Effector memory CD4-positive, alpha-beta T cell (primary cell): ENCODE data around the gene KIF23.
A peak's percentile ranks its signal among the peaks of the same experiment; 100 is the strongest.

Experiments used
- DNase-seq, 3 donors: peaks; one replicate each; pipeline ENCODE4 v3.0.0-alpha.2; 2020
- H3K27ac ChIP-seq: 2 replicates; pipeline ENCODE4 v1.7.0; 2013; ENCODE audit warnings: mild to moderate bottlenecking, low read length, moderate library complexity; ENCODE audit not compliant: insufficient read depth, poor library complexity, severe bottlenecking
- H3K27me3 ChIP-seq: replicated peaks from 2 replicates; pipeline ENCODE4 v1.7.0; 2013; ENCODE audit warnings: mild to moderate bottlenecking, low read length; ENCODE audit not compliant: insufficient read depth, control insufficient read depth, poor library complexity, severe bottlenecking
- H3K36me3 ChIP-seq: 2 replicates; pipeline ENCODE4 v1.7.0; 2013; ENCODE audit warnings: mild to moderate bottlenecking, low read length, moderate library complexity; ENCODE audit not compliant: control insufficient read depth, insufficient read depth
- H3K4me1 ChIP-seq: 2 replicates; pipeline ENCODE4 v1.7.0; 2013; ENCODE audit warnings: low read length, mild to moderate bottlenecking; ENCODE audit not compliant: control insufficient read depth, insufficient read depth, poor library complexity, severe bottlenecking
- H3K4me3 ChIP-seq: 2 replicates; pipeline ENCODE4 v1.7.0; 2013; ENCODE audit warnings: low read length, low read depth, mild to moderate bottlenecking; ENCODE audit not compliant: insufficient read depth, poor library complexity, severe bottlenecking
- H3K9me3 ChIP-seq: 2 replicates; pipeline ENCODE4 v1.7.0; 2013; ENCODE audit warnings: mild to moderate bottlenecking, low read length, moderate library complexity; ENCODE audit not compliant: control insufficient read depth

The KIF23 gene

DNA sequence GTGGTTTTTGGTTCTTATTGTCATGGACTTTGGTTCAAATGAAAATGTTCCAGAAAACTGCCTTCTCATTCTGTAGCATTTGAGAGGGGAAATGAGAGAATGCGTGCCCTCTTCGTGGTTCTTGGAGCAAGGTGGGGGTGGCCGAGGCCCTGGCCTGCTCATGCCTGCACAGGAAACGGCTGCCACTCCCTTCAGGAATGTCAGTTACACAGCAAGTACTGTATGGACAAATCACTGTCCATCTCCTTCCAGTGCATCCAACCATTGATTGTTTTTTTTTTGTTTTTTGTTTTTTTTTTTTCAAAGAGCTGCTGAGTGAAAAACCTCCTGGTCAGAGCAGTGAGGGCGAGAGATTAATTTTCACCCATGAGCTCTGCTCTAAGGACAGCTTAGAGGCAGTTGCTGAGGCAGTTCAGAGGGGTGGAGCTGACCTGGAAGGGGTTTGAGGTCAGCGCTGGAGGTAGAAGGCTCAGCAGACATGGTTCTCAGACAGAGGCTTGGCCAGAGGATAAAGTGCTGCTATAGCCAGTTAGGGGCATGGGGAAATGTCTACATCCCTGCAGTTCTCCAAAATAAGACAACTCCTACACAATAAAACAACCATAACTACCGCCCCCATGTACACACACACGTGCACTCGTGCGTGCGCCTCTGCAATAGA is 20.2 kb upstream of the KIF23 start:
- Histone ChIP-seq H3K27ac (no peak overlapping the region), H3K4me3 (no peak overlapping the region), H3K4me1 (peaks cover 3% of the 10 kb centered on the region), H3K36me3 (no peaks in the 10 kb centered on the region), H3K27me3 (no peaks in the 10 kb centered on the region), H3K9me3 (no peaks in the 10 kb centered on the region)
- no peak for DNase-seq

DNA sequence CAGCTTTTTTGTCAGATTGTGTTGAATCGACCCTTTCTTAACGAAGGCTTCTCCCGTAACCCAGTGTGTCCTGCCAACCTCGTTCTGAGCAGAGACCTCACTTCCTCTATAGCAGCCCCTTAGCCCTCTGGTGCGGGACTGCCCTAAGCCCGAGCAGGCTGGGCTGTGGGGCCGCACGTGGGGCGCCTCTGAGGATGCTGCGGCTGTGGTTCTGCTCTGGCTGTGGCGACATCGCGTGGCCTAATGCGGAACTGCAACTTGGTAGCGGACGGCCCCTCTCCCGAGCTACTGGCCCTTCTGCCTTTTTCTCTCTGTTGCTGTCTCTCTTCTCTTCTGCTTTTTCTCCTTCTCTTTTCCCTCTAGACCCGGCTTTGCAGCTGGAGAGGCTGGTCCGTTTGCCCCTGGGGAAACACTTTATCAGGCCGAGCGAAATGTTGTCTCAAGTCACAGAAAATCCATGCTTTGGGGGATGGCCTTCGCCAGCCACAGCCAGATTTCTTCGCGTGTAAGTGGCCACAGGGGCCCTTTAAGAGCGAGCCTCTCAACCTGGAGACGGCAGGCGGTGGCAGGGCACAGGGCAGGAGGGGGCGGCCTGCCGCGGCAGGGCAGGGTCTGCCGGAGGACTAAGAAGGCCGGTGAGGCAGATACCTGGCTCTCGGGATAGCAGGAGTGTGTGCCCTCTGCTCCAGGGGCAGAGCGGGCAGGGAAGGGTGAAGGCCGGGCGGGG is 19.4 kb upstream of the KIF23 start:
- Histone ChIP-seq H3K4me1 (peaks cover 3% of the 10 kb centered on the region), H3K4me3 (no peak overlapping the region)

DNA sequence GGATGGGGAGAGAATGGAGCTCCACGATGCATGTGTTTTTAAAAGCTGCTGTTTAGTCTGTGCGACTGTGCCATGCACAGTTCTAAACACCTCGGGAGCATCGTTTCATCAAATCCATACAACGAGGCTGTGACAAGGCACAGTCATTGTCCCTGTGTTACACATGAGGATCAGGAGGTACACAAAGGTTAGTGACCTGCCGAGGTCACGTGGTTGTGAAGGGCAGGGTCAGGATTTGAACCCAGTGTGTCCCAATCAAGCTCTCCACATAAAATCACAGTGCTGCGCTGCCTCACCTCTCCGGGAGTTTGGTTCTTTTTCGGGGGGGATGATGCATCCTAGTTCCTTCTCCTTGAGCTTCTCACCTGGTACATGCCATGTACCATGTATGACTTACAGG is 18.7 kb upstream of the KIF23 start:
- H3K36me3 ChIP-seq, result no peaks in the 10 kb centered on the region
- peaks cover 3% of the 10 kb centered on the region for H3K4me1 ChIP-seq
- H3K9me3 ChIP-seq, result no peaks in the 10 kb centered on the region
- H3K27ac ChIP-seq, result no peak overlapping the region
- no peak for DNase-seq
- no peak overlapping the region for H3K4me3 ChIP-seq
- H3K27me3 ChIP-seq, result no peaks in the 10 kb centered on the region

More for the DNA sequence above, 19.4 kb upstream of the KIF23 start:
- Histone ChIP-seq H3K27me3 (no peaks in the 10 kb centered on the region), H3K27ac (no peak overlapping the region), H3K9me3 (no peaks in the 10 kb centered on the region), H3K36me3 (no peaks in the 10 kb centered on the region)
- peak; percentile 43 to 66 (median 45) for DNase-seq

DNA sequence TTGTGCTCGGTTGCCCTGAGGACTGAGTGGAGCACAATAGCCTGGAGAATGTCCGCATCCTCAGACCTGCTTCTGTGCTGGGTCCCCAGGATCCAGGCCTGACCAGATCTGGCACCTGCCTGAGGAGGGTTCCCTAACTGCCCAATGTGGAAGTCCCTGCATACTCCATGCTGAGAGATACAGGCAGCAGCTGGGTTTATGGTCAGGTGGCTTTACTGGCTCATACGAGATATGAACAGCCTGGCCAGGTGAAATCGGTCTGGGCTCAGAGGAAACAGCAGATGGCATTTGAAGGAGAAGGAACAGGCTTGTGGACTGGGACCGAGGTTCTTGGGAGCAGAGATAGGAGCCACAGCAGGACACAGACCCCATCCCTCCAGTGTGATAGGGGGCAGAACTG is 18.2 kb upstream of the KIF23 start:
- Histone ChIP-seq H3K4me3 (no peak overlapping the region), H3K4me1 (peaks cover 3% of the 10 kb centered on the region), H3K36me3 (no peaks in the 10 kb centered on the region), H3K27ac (no peak overlapping the region), H3K9me3 (no peaks in the 10 kb centered on the region), H3K27me3 (no peaks in the 10 kb centered on the region)
- DNase-seq, result no peak

DNA sequence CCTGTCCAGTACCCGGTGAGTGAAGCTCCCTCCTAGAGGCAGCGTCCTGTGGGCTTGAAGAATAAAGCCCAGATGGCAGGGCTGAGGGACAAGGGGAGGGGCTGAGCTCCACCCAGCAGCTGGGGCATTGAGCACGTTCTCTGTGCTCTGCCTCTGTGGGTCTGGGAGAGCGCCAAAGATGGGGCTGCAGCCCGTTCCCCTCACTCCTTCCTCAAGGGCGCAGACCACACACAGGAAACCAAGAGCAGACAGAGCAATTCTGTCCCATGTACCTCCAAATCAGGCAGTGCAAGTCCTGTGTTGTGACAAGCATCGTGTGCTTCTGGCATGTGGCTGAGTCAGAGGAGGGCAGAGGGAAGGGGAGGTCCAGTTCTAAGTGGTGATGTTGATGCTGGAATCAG is 15.7 kb upstream of the KIF23 start:
- H3K27me3 ChIP-seq, result no peaks in the 10 kb centered on the region
- DNase-seq, result no peak

DNA sequence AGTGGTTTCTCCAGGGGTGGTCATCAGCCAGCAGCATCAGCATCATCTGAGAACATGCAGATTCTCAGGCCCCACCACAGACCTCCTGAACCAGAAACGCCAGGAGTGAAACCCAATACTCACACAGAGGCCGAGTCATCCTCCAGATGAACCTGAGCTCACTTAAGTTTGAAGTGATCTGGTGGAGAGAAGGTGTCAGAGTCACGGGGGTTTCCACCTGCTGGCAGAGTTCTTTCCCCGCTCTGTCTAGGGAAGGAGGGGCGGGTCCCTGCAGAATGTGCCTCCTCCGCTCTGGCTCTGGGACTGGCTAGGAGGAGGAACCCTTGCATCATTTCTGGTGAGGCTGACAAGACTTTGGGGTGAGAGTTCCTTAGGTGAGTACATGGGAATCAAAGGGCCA is 13.3 kb upstream of the KIF23 start:
- DNase-seq, result no peak
- Histone ChIP-seq H3K36me3 (no peaks in the 10 kb centered on the region), H3K27ac (no peak overlapping the region), H3K4me3 (no peak overlapping the region), H3K9me3 (no peaks in the 10 kb centered on the region), H3K27me3 (no peaks in the 10 kb centered on the region), H3K4me1 (no peaks in the 10 kb centered on the region)

More for the DNA sequence above, 15.7 kb upstream of the KIF23 start:
- Histone ChIP-seq H3K4me3 (no peak overlapping the region), H3K4me1 (peaks cover 3% of the 10 kb centered on the region), H3K36me3 (no peaks in the 10 kb centered on the region), H3K9me3 (no peaks in the 10 kb centered on the region), H3K27ac (no peak overlapping the region)

DNA sequence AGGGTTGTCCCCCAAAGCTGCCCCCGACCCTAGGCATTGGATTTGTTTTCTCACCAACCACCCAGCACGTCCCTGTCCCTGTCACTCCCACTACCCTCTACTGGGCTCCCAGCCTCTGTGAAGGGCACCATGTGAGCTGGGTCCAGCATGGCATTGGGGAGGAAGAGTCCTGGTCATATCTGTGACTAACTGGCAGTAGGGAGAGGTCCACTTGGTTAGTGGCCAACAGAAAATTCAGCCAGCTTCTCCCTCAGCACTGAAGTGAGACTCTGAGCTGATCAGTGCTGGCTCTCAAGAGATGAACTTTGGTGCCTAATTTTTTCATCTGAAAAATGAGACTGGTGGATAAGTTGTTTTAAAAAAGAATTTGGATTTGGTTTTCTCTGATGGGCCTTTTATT is 11.3 kb upstream of the KIF23 start:
- Histone ChIP-seq H3K27ac (no peak overlapping the region), H3K36me3 (no peaks in the 10 kb centered on the region), H3K4me3 (no peak overlapping the region), H3K4me1 (no peaks in the 10 kb centered on the region), H3K9me3 (no peaks in the 10 kb centered on the region), H3K27me3 (no peaks in the 10 kb centered on the region)
- DNase-seq, result no peak

DNA sequence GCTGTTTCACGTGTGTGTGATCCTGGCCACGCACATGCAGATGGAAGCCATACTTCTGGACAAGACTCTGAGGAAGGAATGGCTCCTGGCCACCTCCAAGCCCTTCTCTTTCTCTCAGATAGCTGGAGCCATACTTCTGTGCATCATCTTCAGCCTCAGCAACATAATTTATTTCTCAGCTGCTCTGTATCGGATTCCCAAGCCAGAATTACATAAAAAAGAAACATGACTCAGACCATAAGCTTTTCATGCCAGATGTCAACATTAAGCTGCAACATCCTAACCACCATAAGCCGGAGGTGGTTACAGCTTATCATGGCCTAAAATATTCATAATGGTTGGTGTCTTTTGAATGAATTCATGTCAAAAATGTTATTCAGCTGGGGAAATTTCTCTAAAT is 10.6 kb upstream of the KIF23 start:
- no peak overlapping the region for H3K4me3 ChIP-seq
- no peak overlapping the region for H3K27ac ChIP-seq
- H3K27me3 ChIP-seq, result no peaks in the 10 kb centered on the region
- no peaks in the 10 kb centered on the region for H3K4me1 ChIP-seq
- DNase-seq, result no peak
- H3K9me3 ChIP-seq, result no peaks in the 10 kb centered on the region
- no peaks in the 10 kb centered on the region for H3K36me3 ChIP-seq

DNA sequence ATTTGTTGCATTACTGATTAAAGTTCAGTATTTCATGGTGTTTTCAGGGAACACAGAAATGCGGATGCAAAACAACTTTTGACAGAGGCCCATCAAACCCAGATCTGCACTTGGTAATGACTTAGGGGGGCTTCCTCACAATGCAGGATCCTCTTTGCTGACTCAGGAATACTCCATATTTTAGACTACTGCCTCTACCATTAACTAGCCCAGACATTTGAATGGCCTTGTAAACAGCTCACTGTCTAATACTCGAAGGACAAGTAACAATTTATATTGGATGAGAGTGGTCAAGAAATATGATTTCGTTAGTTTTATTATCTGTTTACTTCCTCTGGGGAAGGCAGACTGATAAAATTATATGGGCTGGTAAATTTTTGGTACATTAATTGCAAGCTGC is 9.0 kb upstream of the KIF23 start:
- H3K27ac ChIP-seq, result no peak overlapping the region
- H3K4me1 ChIP-seq, result no peaks in the 10 kb centered on the region
- no peaks in the 10 kb centered on the region for H3K36me3 ChIP-seq
- no peaks in the 10 kb centered on the region for H3K27me3 ChIP-seq
- no peaks in the 10 kb centered on the region for H3K9me3 ChIP-seq
- no peak overlapping the region for H3K4me3 ChIP-seq
- no peak for DNase-seq

DNA sequence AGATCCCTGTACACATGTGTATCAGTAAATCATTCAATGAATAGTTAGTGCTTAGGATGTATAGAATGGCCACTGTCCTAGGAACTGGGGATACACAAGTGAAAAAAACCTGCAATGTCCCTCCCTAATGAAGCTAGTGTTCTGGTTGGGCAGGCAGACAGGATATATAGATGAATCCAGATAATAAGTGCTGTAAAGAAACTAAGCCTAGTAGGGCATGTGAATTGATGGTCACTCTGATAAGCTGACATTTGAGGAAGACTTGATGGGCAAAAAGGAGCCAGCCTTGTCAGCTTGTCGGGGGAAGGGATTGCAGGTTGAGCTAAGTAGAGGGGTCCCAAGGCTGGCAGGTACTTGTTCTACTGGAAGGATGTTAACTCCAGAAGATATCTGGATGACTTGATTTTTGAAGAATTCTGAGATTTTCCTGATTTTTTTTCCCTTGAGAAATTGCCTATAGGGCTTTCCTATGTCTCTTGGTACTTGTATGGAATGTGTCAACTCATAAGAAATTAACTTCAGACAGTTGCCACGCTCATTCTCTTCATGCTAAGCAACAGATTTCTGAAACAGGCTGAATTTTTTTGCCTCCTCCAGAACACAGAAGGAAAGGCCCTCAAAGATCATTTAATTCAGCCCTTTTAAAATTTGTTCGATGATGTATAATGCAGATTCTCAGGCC is 6.3 kb upstream of the KIF23 start:
- no peaks in the 10 kb centered on the region for H3K27me3 ChIP-seq

More for the DNA sequence above, 6.3 kb upstream of the KIF23 start:
- H3K9me3 ChIP-seq, result no peaks in the 10 kb centered on the region
- no peak for DNase-seq
- H3K36me3 ChIP-seq, result no peaks in the 10 kb centered on the region
- H3K4me3 ChIP-seq, result no peak overlapping the region
- H3K27ac ChIP-seq, result no peak overlapping the region
- no peaks in the 10 kb centered on the region for H3K4me1 ChIP-seq
